HCT116 (cell line): ENCODE measurements around the gene SLC22A7. TPM values are rescaled to one million over a fixed set of nuclear protein-coding genes. Genes with fewer than 3 reads are reported as not detected.
"Not testable (repeated sequence)": the region's sequence is repeated elsewhere in the genome, so short reads cannot be mapped to it uniquely, and the experiment has no call there.

ENCODE experiments used
- ATAC-seq: fragments of 200-7000 bp; cut with Tn5 transposase; 2 replicates; pipeline ENCODE4 v1.9.1; 2020; ENCODE audit warnings: mild to moderate bottlenecking, moderate library complexity
- BruUV-seq: library from RNA; stranded (reverse); fragments of 400-500 nt; replicated peaks from 2 replicates; lab custom pipeline; 2021; lab: Mats Ljungman, UMichigan
- CTCF ChIA-PET: fragments of 300-600 bp; sonication (Branson Sonifier 250); formaldehyde crosslinking; loops from one replicate; lab custom pipeline; 2021; ENCODE audit warnings: antibody characterized with exemption; lab: Charles Lee
- POLR2A ChIA-PET: fragments of 300-600, 350-600 bp; sonication (Branson Sonifier 250); formaldehyde crosslinking; loops from one replicate; lab custom pipeline; 2021; ENCODE audit warnings: antibody characterized with exemption; lab: Charles Lee
- RAD21 ChIA-PET, 2 experiments: fragments of 300-600 bp; sonication (Branson Sonifier 250); formaldehyde crosslinking; loops; one replicate each; lab custom pipeline; 2023; ENCODE audit warnings: low total read pairs in 2 of 2; ENCODE audit not compliant: uncharacterized antibody in 2 of 2, unreplicated experiment in 2 of 2, low non-redundant PET in 1 of 2; lab: Charles Lee
- DNase-seq: peaks from one replicate; pipeline ENCODE4 v3.0.0-alpha.2; 2010; ENCODE audit warnings: low read depth, low spot score
- H2AFZ ChIP-seq: fragments of 200-600 bp; shearing (Covaris generic), sonication (generic); 2 replicates; pipeline ENCODE4 v1.6.1; 2017; ENCODE audit warnings: low read depth, mixed run types, mixed read lengths, antibody characterized with exemption, low read length; ENCODE audit not compliant: poor library complexity, severe bottlenecking
- H3K27ac ChIP-seq: 2 replicates; pipeline ENCODE4 v1.5.1; 2012; ENCODE audit warnings: low read depth, low read length
- H3K27me3 ChIP-seq: fragments of 200-600 bp; sonication (generic); 2 replicates; pipeline ENCODE4 v1.6.1; 2016; ENCODE audit warnings: mixed run types, low read length, mixed read lengths; ENCODE audit not compliant: insufficient read depth
- H3K36me3 ChIP-seq, 2 experiments: fragments of 200-500 bp in 1 of 2; fragments of 200-600 bp in 1 of 2; sonication (Bioruptor generic) in 1 of 2; sonication (generic) in 1 of 2; 2 replicates each; pipeline versions ENCODE4 v1.5.1 to v1.6.1; 2014 to 2016; ENCODE audit warnings: low read length in 2 of 2, inconsistent platforms in 1 of 2, mixed read lengths in 1 of 2, mixed run types in 1 of 2; ENCODE audit not compliant: insufficient read depth in 2 of 2, control insufficient read depth in 1 of 2
- H3K4me1 ChIP-seq, 2 experiments: fragments of 200-600 bp in 1 of 2; sonication (generic) in 1 of 2; 2 replicates each; pipeline versions ENCODE4 v1.5.1 to v1.6.1; 2012 to 2017; ENCODE audit warnings: low read length in 2 of 2, inconsistent platforms in 1 of 2, mild to moderate bottlenecking in 1 of 2, mixed read lengths in 1 of 2, mixed run types in 1 of 2, moderate library complexity in 1 of 2; ENCODE audit not compliant: insufficient read depth in 2 of 2, control insufficient read depth in 1 of 2
- H3K4me2 ChIP-seq: fragments of 200-600 bp; sonication (generic); 2 replicates; pipeline ENCODE4 v1.6.1; 2017; ENCODE audit warnings: mixed run types, low read length, mixed read lengths
- H3K4me3 ChIP-seq, 2 experiments: fragments of 200-600 bp in 1 of 2; sonication (generic) in 1 of 2; replicated peaks in 1 of 2; 2 replicates each; pipeline ENCODE4 v1.5.1; 2011 to 2016; ENCODE audit warnings: low read length in 2 of 2, control low read depth in 1 of 2, low read depth in 1 of 2, mild to moderate bottlenecking in 1 of 2, mixed read lengths in 1 of 2, mixed run types in 1 of 2
- H3K79me2 ChIP-seq: fragments of 200-600 bp; sonication (generic); 2 replicates; pipeline ENCODE4 v1.6.1; 2017; ENCODE audit warnings: mild to moderate bottlenecking, mixed run types, low read length, moderate library complexity, mixed read lengths; ENCODE audit not compliant: insufficient read depth
- H3K9ac ChIP-seq: fragments of 200-600 bp; sonication (generic); 2 replicates; pipeline ENCODE4 v1.6.1; 2016; ENCODE audit warnings: low read length, mixed read lengths
- H3K9me2 ChIP-seq: fragments of 200-600 bp; sonication (generic), shearing (Covaris generic); 2 replicates; pipeline ENCODE4 v1.6.1; 2017; ENCODE audit warnings: mixed run types, mild to moderate bottlenecking, moderate library complexity; ENCODE audit not compliant: insufficient read depth
- H3K9me3 ChIP-seq, 2 experiments: fragments of 200-500 bp in 1 of 2; fragments of 200-600 bp in 1 of 2; sonication (Bioruptor generic) in 1 of 2; sonication (generic) in 1 of 2; 2 replicates each; pipeline ENCODE4 v1.6.1; 2014 to 2017; ENCODE audit warnings: low read length in 2 of 2, mixed read lengths in 2 of 2, inconsistent platforms in 1 of 2, low read depth in 1 of 2, mild to moderate bottlenecking in 1 of 2, mixed run types in 1 of 2, moderate library complexity in 1 of 2; ENCODE audit not compliant: control insufficient read depth in 1 of 2, insufficient read depth in 1 of 2
- H4K20me1 ChIP-seq: fragments of 200-600 bp; sonication (generic), shearing (Covaris generic); 2 replicates; pipeline ENCODE4 v1.6.1; 2017; ENCODE audit warnings: mixed run types, mild to moderate bottlenecking, moderate library complexity; ENCODE audit not compliant: insufficient read depth
- ELF1 ChIP-seq: IDR thresholded peaks from 2 replicates; pipeline ENCODE4 v1.6.1; 2012; ENCODE audit warnings: low read depth, borderline replicate concordance
- EZH2 ChIP-seq: fragments of 200-600 bp; sonication (generic); IDR thresholded peaks from 2 replicates; pipeline ENCODE4 v1.6.1; 2017; ENCODE audit warnings: antibody characterized with exemption, mixed run types
- SRF ChIP-seq: IDR thresholded peaks from 2 replicates; pipeline ENCODE4 v1.6.1; 2012; ENCODE audit warnings: low read depth
- TCF7L2 ChIP-seq: IDR thresholded peaks from 2 replicates; pipeline ENCODE4 v1.7.0; 2011; ENCODE audit warnings: borderline replicate concordance, inconsistent platforms; ENCODE audit not compliant: insufficient read depth, insufficient read length; ENCODE audit errors: extremely low read depth
- YY1 ChIP-seq: IDR thresholded peaks from 2 replicates; pipeline ENCODE4 v1.6.1; 2011; ENCODE audit warnings: low read length, low read depth, moderate library complexity, mild to moderate bottlenecking; ENCODE audit not compliant: insufficient replicate concordance; ENCODE audit errors: extremely low read depth
- intact Hi-C: fragments of 100-400 bp; cut with micrococcal nuclease; formaldehyde crosslinking; loops from 2 replicates; pipeline ENCODE4 v1.10.0; 2022
- total RNA-seq: library from RNA; stranded (reverse); gene quantifications from one replicate; pipeline ENCODE4 v1.2.1, GENCODE V29; 2021; ENCODE audit not compliant: unreplicated experiment
- TF ChIP-seq, protein P1 (sequence below): IDR thresholded peaks from 2 replicates; pipeline ENCODE4 v1.6.1; 2011; ENCODE audit warnings: mild to moderate bottlenecking, low read length, moderate library complexity; ENCODE audit not compliant: insufficient replicate concordance; ENCODE audit errors: extremely low read depth
- TF ChIP-seq, protein P2 (sequence below): IDR thresholded peaks from 2 replicates; pipeline ENCODE4 v1.6.1; 2012

SLC22A7 gene
- total RNA-seq, 1 experiment from 2014 or later, result not detected

DNA sequence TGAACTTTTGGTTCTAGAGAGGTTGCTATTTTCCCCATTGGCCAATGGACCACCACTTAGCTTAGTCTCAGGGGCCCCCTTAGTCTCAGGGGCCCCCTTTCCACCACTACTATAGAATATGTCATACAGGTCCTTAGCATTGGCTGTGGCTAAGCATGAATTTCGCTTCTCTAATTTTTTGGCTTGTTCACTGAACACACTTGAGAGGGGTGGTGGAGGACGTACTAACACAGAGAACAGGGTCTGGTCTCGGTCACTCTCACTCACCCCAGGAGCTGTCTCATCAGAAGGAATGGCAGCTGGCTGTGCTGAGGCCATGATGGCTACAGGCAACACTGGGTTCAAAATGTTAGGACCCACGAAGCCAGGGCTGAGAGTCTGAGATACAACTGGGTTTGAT is 41.1 kb downstream of the SLC22A7 start:
- no peak for ATAC-seq
- no TSS peak for BruUV-seq
- peaks cover 4 to 20% of the 10 kb centered on the region in 2 experiments; a peak in 3 of 4 replicates for H3K36me3 ChIP-seq
- no peaks in the 10 kb centered on the region for H3K79me2 ChIP-seq
- H3K9ac ChIP-seq, result no peak overlapping the region
- ChIA-PET RAD21 (no interaction called here), CTCF (no interaction called here), POLR2A (no interaction called here)
- no peak overlapping the region for H3K27ac ChIP-seq
- H3K9me3 ChIP-seq, result no peaks in the 10 kb centered on the region
- no peak overlapping the region for H3K4me3 ChIP-seq
- H3K4me1 ChIP-seq, result peaks cover 2 to 3% of the 10 kb centered on the region in 2 experiments; a peak in 3 of 4 replicates
- no peaks in the 10 kb centered on the region for H3K27me3 ChIP-seq
- no peak for DNase-seq
- intact Hi-C loops, result no loop called here
- TF ChIP-seq, protein P1, sequence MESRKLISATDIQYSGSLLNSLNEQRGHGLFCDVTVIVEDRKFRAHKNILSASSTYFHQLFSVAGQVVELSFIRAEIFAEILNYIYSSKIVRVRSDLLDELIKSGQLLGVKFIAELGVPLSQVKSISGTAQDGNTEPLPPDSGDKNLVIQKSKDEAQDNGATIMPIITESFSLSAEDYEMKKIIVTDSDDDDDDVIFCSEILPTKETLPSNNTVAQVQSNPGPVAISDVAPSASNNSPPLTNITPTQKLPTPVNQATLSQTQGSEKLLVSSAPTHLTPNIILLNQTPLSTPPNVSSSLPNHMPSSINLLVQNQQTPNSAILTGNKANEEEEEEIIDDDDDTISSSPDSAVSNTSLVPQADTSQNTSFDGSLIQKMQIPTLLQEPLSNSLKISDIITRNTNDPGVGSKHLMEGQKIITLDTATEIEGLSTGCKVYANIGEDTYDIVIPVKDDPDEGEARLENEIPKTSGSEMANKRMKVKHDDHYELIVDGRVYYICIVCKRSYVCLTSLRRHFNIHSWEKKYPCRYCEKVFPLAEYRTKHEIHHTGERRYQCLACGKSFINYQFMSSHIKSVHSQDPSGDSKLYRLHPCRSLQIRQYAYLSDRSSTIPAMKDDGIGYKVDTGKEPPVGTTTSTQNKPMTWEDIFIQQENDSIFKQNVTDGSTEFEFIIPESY, result no peak
- TF ChIP-seq, protein P2, sequence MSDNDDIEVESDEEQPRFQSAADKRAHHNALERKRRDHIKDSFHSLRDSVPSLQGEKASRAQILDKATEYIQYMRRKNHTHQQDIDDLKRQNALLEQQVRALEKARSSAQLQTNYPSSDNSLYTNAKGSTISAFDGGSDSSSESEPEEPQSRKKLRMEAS, result no peak
- TF ChIP-seq TCF7L2 (no peak), SRF (no peak), ELF1 (no peak), YY1 (no peak), EZH2 (no peak)
- H3K4me2 ChIP-seq, result no peak overlapping the region
- no peak overlapping the region for H2AFZ ChIP-seq
- no peaks in the 10 kb centered on the region for H3K9me2 ChIP-seq
- H4K20me1 ChIP-seq, result no peaks in the 10 kb centered on the region

DNA sequence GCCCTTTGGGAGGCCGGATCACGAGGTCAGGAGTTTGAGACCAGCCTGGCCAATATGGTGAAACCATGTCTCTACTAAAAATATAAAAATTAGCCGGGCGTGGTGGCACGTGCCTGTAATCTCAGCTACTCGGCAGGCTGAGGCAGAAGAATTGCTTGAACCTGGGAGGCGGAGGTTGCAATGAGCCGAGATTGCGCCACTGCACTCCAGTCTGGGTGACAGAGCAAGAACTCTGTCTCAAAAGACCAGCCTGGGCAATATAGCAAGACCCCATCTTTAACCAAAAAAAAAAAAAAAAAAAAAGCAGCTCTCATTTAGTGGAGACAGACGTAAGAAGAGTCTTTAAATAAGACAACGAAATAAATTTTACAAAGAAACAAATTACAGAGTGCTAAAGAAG is 48.2 kb downstream of the SLC22A7 start:
- H3K4me1 ChIP-seq, H3K4me3 ChIP-seq, H3K9me3 ChIP-seq, POLR2A ChIA-PET, BruUV-seq, H3K27ac ChIP-seq, H3K27me3 ChIP-seq, H4K20me1 ChIP-seq, H2AFZ ChIP-seq, ATAC-seq, H3K79me2 ChIP-seq, CTCF ChIA-PET, H3K4me2 ChIP-seq, H3K9ac ChIP-seq, intact Hi-C loops, DNase-seq, H3K9me2 ChIP-seq: not testable (repeated sequence)
- RAD21 ChIA-PET, result interaction anchor here in 1 of 2 experiments (0.6 kb wide), 1 partner anchor 19 kb away, joined by 3 read pairs; no protein-coding TSS in a partner anchor
- H3K36me3 ChIP-seq, result peaks cover 14 to 29% of the 10 kb centered on the region in 2 experiments; a peak in 3 of 4 replicates
